Lung (tissue), 12 donors: Measurements from ENCODE around the gene ARHGEF4. TPM values are rescaled to one million over a fixed set of nuclear protein-coding genes. Genes with fewer than 3 reads are reported as not detected.

Experiments
- ATAC-seq: fragments of 200-7000 bp; cut with Tn5 transposase; one replicate; pipeline ENCODE4 v1.9.1; 2020; ENCODE audit warnings: moderate number of reproducible peaks; ENCODE audit not compliant: insufficient read depth, low FRiP score
- DNase-seq, 3 donors: peaks; one replicate each; pipeline ENCODE4 v3.0.0-alpha.2; 2013 to 2017
- H3K27ac ChIP-seq, 2 donors: one replicate each; pipeline ENCODE4 v1.5.1; 2013; ENCODE audit warnings: mild to moderate bottlenecking in 2 of 2, moderate library complexity in 2 of 2, control low read depth in 1 of 2, inconsistent platforms in 1 of 2, low read depth in 1 of 2, low read length in 1 of 2
- H3K27me3 ChIP-seq, 3 donors: one replicate each; pipeline ENCODE4 v1.5.1; 2013; ENCODE audit warnings: low read length in 2 of 3; ENCODE audit not compliant: control insufficient read depth in 3 of 3, insufficient read depth in 3 of 3
- H3K36me3 ChIP-seq, 4 donors: one replicate each; pipeline ENCODE4 v1.5.1; 2013; ENCODE audit warnings: low read length in 4 of 4, mild to moderate bottlenecking in 1 of 4, moderate library complexity in 1 of 4; ENCODE audit not compliant: control insufficient read depth in 4 of 4, insufficient read depth in 4 of 4
- H3K4me1 ChIP-seq, 5 donors: one replicate each; pipeline ENCODE4 v1.5.1; 2013; ENCODE audit warnings: low read length in 5 of 5, mild to moderate bottlenecking in 2 of 5, moderate library complexity in 1 of 5; ENCODE audit not compliant: control insufficient read depth in 5 of 5, insufficient read depth in 5 of 5
- H3K4me3 ChIP-seq: one replicate; pipeline ENCODE4 v1.5.1; 2013; ENCODE audit warnings: mild to moderate bottlenecking, control low read depth, moderate library complexity
- H3K9ac ChIP-seq, 2 donors: one replicate each; pipeline ENCODE4 v1.5.1; 2013; ENCODE audit warnings: low read length in 2 of 2, control low read depth in 1 of 2; ENCODE audit not compliant: insufficient read depth in 1 of 2
- H3K9me3 ChIP-seq, 4 donors: one replicate each; pipeline ENCODE4 v1.5.1; 2013; ENCODE audit warnings: low read length in 3 of 4, mild to moderate bottlenecking in 1 of 4, moderate library complexity in 1 of 4; ENCODE audit not compliant: control insufficient read depth in 4 of 4, insufficient read depth in 3 of 4
- CTCF ChIP-seq: IDR thresholded peaks from 2 replicates; pipeline ENCODE4 v1.5.1; 2012; ENCODE audit warnings: mild to moderate bottlenecking; ENCODE audit errors: control extremely low read depth, extremely low read depth
- WGBS, 2 donors: extraction: QIAGEN DNeasy Blood & Tissue Kit; methylation state at CpG; one replicate each; pipeline ENCODE4 v1.1.7; 2013; 5-methylcytosine and 5-hydroxymethylcytosine counted together
- polyA plus RNA-seq, 2 donors: library from polyadenylated mRNA; stranded (reverse); fragments of 200-250 nt; gene quantifications; one replicate each; pipeline ENCODE4 v1.2.1, GENCODE V29; 2013
- total RNA-seq, 2 donors: library from RNA; depleted of rRNA in 1 of 2; stranded (reverse); fragments of >200 nt in 1 of 2; gene quantifications; one replicate each; pipeline ENCODE4 v1.2.1, GENCODE V29; 2014 to 2021
- donor health status: control.
- donor health status: control.
- donor health status: Bipolar disorder and iron deficiency.
- donor health status: healthy.
- donor health status: DM: yes; HTN: yes; CAD: no.

Gene ARHGEF4
- total and polyA plus RNA-seq, 4 donors, result 1.8 to 15.9 (median 6.9) TPM

- H3K36me3 ChIP-seq, result no peaks in the 10 kb centered on the region
- WGBS, 2 donors, result 66% methylated on average over 4 of the region's 4 CpGs
- no peak for TF ChIP-seq CTCF
- H3K4me1 ChIP-seq, result no peaks in the 10 kb centered on the region
- no peaks in the 10 kb centered on the region for H3K27me3 ChIP-seq
- H3K9ac ChIP-seq, result no peak overlapping the region
- no peak for ATAC-seq
- no peak overlapping the region for H3K27ac ChIP-seq
- peaks cover 0 to 2% (median 0%) of the 10 kb centered on the region in 4 donors for H3K9me3 ChIP-seq
- DNase-seq, result no peak
- no peak overlapping the region for H3K4me3 ChIP-seq
Observed at GRCh38 chr2:130805613-130806012, 31.1 kb upstream of the ARHGEF4 start.

- H3K27ac ChIP-seq, result no peak overlapping the region
- TF ChIP-seq CTCF, result no peak
- peaks cover 0 to 2% (median 0%) of the 10 kb centered on the region in 4 donors for H3K9me3 ChIP-seq
- DNase-seq, result no peak
- no peak overlapping the region for H3K9ac ChIP-seq
- no peak overlapping the region for H3K4me3 ChIP-seq
- no peaks in the 10 kb centered on the region for H3K36me3 ChIP-seq
- 60 to 62% methylated on average over 4 of the region's 4 CpGs for WGBS, 2 donors
- no peak for ATAC-seq
- H3K4me1 ChIP-seq, result no peaks in the 10 kb centered on the region
- no peaks in the 10 kb centered on the region for H3K27me3 ChIP-seq
Observed at GRCh38 chr2:130806370-130806769, 30.3 kb upstream of the ARHGEF4 start.

GRCh38 chr2:130807659-130808385 lies 28.9 kb upstream of the ARHGEF4 start:
- no peak for TF ChIP-seq CTCF
- ATAC-seq (no peak), DNase-seq (no peak)
- Histone ChIP-seq H3K27me3 (no peaks in the 10 kb centered on the region), H3K36me3 (no peaks in the 10 kb centered on the region), H3K4me1 (no peaks in the 10 kb centered on the region), H3K9me3 (peaks cover 0 to 2% (median 0%) of the 10 kb centered on the region in 4 donors), H3K9ac (no peak overlapping the region), H3K4me3 (no peak overlapping the region), H3K27ac (no peak overlapping the region)
- WGBS, 2 donors, result 72 to 76% methylated on average over 14 of the region's 14 CpGs
